GM21528 (cell line): ENCODE data around the gene PRTFDC1.
"Not testable (repeated sequence)": the region's sequence is repeated elsewhere in the genome, so short reads cannot be mapped to it uniquely, and the experiment has no call there.

Source experiments
- ATAC-seq: cut with Tn5 transposase; IDR thresholded peaks from one replicate; pipeline ENCODE4 v1.9.1; 2021; ENCODE audit warnings: mild to moderate bottlenecking, moderate library complexity; ENCODE audit not compliant: unreplicated experiment, low FRiP score

Gene PRTFDC1

DNA sequence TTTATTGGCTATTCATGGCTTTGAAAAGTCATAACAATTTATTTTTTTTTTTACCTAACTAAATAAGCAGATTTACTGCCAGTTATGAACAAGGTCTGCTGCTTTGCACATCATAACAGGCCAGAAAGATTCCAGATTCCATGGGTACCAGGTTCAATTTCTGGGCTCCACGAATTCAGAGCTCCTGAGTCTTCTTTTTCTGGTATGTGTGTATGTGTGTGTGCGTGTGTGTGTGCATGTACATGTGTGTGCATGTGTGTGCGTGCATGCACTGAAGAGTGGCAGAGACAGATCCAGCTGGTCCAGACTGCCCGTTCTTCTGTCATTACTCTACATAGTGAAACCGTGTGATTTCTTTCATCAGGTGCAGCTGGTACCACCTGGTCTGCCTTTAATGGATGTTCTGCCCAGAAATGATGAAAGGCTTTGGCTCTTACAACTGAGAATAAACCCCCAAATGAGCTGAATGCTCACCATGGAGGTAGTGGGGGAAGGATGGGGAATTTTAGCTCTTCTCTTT, 14.6 kb upstream of the PRTFDC1 start:
- no peak for ATAC-seq

DNA sequence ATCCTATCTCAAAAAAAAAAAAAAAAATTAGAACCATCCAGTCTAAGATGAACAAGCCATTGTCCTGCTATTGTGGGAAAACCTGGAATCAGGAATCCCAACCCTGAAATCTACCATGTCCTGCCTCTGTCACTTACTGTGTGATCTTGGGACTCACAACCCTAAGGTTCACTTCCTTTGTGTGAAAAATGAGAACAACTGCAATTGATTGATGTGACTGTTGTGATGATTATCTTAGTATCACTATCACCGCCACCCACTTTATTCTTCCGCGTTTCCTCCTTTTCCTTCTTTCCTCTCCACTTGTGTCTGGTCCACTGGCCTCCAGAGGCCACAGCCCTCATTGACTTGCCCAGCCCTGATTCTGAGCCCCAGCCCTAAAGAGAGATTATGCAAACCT, 12.6 kb upstream of the PRTFDC1 start:
- ATAC-seq = no peak

GRCh38 chr10:24963521-24964041, 11.2 kb upstream of the PRTFDC1 start:
- ATAC-seq = no peak

DNA sequence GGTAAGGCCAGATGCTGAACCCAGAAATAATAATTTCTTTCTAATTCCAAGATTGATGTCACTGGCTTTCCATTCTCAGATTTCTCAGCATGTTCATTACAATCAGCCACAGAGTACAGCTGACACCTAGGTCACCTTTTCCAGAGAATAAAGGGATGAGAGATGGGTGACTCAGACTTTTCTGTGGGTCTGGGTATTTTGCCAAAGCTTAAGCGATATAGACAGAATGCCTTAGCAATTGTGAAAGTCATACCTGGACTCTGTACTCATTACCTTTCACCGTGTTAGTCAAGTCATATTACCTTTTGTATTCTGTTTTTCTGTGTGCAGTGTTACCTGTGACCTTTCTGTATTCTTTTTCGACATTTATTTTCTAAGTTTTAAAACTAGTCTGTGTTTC, 10.6 kb upstream of the PRTFDC1 start:
- ATAC-seq = no peak

DNA sequence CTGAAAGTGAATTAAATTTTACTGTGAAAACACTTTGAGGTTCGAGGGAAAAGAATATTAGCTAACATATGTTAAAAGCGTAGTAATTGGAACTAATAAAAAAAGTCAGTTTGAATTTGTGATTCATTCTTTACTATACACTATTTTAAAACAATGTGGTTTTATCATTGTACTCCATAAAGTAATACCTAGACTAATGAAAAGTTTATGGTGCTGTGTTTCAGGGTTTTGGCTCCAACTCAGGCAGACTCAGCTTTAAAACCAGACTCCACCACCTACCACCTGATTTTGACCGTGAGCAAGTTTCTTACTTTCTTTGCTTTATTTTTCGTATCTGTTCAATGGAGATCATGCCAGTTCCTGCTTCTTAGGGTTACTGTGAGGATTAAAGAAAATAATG, 9.2 kb upstream of the PRTFDC1 start:
- no peak for ATAC-seq

GRCh38 chr10:24959382-24959730, 7.0 kb upstream of the PRTFDC1 start:
- no peak for ATAC-seq

GRCh38 chr10:24958721-24959381, 6.4 kb upstream of the PRTFDC1 start:
- no peak for ATAC-seq

GRCh38 chr10:24958091-24958720, 5.8 kb upstream of the PRTFDC1 start:
- ATAC-seq = no peak

- not testable (repeated sequence) for ATAC-seq
These were observed 5.2 kb upstream of the PRTFDC1 start for GRCh38 chr10:24957624-24958051.

DNA sequence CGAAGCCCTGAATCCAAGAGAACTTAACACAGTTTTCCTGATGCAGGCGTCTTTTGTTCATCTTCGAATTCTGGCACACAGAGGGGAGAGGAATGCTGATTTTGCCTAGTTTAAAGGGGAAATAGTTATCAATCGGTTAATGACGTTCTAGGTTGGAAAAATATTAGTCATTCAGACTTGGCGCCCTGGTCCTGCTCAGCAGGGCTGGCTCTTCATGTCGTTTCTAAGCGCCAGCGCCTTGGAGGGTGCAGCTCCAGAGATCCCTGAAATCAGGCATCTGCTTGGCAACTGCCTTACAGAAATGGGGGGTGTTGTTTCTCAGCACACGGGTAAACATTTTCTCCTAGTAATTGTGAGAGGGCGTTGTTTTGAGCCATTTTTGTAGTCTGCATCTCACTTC, 1.3 kb upstream of the PRTFDC1 start:
- no peak for ATAC-seq

DNA sequence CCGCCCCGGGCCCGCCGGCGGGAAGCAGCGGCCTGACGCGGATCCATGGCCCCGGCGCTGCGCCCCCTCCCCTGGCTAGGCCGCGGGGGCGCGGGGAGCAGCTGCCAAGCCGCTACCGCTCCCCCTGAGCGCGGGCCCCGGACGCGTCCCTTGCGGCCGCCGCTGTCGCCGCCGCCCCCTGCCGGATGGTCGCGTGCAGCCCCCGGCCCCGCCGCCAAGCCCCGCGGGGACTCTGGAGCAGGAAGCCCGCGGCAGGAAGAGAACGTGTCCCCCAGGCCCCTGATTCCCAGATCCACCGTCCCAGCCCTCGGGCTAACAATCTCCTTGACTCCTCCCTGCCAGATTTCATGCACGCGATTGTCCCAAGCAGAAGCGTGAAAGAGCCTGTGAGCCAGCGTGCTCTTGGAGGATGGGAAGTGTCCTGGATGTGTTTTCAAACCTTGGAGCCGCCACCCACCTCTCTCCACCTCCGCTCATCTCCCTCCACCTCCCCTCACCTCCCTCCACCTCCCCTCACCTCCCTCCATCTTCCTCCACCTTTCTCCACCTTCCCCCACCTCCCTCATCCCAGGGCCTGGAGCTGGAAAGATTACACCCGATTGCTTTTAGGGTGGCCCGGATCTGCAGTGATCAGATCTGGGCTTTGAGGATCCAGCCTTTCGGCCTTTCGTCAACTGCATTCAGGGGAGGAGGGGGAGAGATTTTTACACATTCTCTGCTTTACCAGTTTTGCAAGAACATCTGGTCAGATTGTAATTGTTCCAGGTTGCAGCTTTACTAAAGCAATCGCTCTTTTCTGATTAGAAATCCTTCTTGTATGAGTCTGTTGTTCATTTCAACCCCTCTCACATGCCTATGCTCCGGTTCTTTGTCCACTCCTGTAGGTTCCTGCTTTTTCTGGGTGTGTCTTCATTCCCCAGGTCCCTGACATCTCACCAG, 570 bp upstream of the PRTFDC1 start:
- peak; percentile 73 for ATAC-seq

DNA sequence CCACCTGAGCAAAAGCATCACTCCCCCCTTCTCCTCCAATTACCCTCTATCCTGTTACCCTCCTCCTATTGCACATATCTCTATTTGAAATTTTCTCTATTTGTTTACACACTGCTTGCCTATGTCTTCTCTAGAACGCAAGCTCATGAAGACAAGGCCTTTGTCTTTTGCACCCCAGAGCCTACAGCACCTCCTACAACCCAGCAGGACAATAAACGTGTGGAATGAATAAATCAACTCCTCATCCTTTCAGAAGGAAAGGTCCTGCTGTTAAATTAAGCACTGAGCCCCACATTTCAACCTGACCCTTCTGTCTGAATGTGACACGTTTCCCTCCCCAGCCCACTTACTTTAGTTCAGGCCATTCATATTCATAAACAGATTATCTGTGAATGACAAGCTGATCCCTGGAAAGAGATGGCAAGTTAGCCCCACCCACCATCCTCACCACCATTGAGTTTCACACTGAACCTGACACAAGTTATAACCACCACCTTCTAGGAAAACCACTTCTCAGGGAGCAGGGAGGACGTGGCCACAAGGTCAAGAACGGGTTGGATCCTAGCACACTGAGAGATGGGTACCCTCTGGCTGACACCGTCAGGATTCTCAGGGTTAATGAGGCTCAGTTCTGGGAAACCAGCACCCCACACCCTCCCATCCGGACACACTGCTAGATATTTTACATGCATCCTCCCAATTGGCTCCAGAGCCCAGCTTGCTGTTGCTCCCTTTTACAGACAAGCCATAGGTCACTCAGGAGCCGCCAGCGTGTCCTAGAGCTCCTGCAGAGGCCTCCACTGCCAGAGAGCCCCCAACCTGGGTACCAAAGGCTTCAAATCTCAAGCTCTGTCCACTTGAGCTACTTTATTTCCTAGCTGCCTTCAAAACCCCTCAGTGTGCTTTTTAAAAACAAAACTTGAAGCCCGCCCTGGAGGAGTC, 934 bp downstream of the PRTFDC1 start:
- no peak for ATAC-seq

DNA sequence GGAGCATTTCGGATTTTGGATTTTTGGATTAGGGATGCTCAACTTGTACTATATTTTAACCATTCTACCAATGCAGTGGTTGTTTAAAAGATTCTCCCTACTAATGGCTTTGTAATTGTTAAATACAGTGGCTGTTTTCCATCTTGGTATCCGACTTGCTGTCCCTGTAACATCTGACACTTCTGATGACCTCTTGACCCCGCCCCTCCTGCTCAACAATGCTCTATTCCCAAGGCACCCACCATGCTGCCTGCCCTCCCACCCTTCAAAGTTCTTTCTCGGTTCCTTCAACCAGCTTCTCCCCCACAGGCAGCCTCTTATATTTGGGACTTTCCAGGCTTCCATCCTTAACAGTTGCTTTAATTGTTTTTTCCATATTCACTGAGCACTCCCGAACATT, 2.0 kb downstream of the PRTFDC1 start:
- ATAC-seq = no peak

- ATAC-seq = no peak
These were observed 2.8 kb downstream of the PRTFDC1 start for GRCh38 chr10:24949616-24950015.

DNA sequence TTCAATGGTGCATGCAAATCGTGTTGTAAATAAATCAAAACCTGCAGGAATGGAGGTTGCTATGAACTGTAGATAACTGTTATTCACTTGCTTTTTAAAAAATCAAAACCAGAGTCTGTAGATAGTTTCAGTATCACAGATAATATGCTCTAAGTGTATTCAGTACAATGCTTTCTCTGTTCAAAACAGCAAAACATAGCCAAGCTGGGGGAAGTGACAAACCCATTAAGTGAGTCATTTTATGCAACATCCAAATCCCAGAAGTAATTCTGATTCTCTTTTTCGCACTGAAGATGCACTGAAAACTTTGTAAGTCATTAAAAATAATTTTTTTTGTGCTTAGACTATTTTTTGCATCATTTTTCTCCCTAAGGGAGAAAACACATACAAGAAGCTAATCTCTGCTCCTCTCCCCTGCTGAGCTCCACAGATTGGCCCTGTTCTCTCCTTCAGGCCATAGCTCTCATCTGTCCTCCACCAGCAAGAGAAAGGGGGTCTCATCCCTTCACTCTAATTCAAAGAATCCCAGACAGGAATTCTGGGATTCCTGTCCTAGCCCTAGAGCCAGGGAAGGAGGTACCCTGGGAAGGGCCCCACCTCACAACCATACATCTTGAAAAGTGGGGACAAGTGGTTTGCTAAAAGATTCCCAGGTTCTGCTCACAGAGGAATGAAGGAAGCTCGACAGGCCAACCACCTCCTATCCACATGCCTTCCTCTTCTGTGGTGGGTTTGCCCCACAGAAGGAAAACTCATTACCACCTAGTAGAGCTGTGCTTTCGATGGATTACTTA, 4.9 kb downstream of the PRTFDC1 start:
- ATAC-seq = no peak

- ATAC-seq = no peak
These were observed 7.7 kb downstream of the PRTFDC1 start for GRCh38 chr10:24944512-24945255.

GRCh38 chr10:24938525-24938924, 13.9 kb downstream of the PRTFDC1 start:
- ATAC-seq = no peak

DNA sequence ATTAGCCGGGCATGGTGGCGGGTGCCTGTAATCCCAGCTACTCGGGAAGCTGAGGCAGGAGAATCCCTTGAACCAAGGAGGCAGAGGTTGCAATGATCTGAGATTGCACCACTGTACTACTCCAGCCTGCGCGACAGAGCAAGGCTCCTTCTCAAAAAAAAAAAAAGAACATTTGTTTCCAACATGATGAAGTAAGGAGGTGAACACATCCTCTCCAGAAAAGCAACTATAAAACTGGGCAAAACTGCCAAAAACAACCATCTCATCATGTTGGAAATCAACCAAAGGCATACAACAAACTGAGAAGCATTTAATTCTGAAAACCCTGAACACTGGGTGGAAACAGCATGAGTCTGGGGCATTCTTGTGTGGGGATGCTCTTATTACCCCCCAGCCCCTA, 14.3 kb downstream of the PRTFDC1 start:
- ATAC-seq = no peak
